Astrocyte of the spinal cord (primary cell): ENCODE data around the gene CCDC180.
"Not testable (repeated sequence)": the region's sequence is repeated elsewhere in the genome, so short reads cannot be mapped to it uniquely, and the experiment has no call there.

Experiments
- DNase-seq: peaks from one replicate; pipeline ENCODE4 v3.0.0; 2011; ENCODE audit warnings: low read depth, low spot score
- H3K4me3 ChIP-seq: 2 replicates; pipeline ENCODE4 v1.5.1; 2011; ENCODE audit warnings: low read depth, mild to moderate bottlenecking, low read length, moderate library complexity
- CTCF ChIP-seq: IDR thresholded peaks from 2 replicates; pipeline ENCODE4 v1.5.1; 2012; ENCODE audit warnings: low read depth, mild to moderate bottlenecking, low read length, inconsistent platforms
- in situ Hi-C: cut with HindIII; loops from 2 replicates; pipeline ENCODE4 v1.10.0; 2017; ENCODE audit warnings: low sequenced_read_pairs

Gene CCDC180

DNA sequence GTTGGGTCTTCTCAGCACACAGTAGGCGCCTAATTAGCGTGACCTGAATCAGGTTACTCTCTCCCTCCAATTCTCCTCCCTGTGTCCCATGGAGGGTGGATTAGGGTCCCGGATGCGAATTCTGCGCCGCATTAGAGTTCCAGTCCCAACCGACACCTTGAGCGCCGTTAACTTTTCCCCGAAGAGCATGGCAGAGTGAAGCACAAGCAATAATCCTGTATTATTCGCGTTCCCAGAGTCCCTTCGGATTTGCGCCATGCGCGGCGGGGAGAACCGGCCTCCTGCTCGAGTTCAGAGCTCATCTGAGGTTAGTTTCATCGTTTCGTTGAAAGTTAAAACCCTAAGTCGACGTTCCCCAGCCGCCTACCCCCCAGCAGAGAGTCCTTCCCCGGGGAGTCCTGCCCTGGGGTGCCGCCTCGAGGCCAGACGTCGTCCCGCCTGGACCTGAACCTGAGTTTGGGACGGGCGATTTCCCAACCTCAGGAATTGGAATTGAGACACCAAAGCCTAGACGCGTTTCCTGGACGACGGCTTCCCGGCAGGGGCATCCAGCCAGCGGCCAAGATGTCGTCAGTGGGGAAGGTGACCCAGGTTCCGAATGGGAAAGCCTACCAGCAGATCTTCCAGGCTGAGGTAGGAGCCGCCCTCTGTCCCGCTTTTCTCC lies at the start of gene CCDC180:
CCDC180 (plus strand) TSS at position 160 of the 664 bp plus-strand sequence; CDS start at position 565, 405 bp downstream.
- peak within 1 kb of the TSS; percentile 32 for H3K4me3 ChIP-seq
- DNase-seq = peak; percentile 8
- no peak for TF ChIP-seq CTCF
- in situ Hi-C loops = no loop called here

- in situ Hi-C loops, H3K4me3 ChIP-seq, DNase-seq: not testable (repeated sequence)
Measured at GRCh38 chr9:97259834-97260514, 47.5 kb upstream of the CCDC180 start.

- DNase-seq = no peak
- no peak overlapping the region for H3K4me3 ChIP-seq
- TF ChIP-seq CTCF = no peak
- in situ Hi-C loops = no loop called here
Measured at GRCh38 chr9:97271292-97271691, 36.2 kb upstream of the CCDC180 start.

GRCh38 chr9:97272072-97272471 lies 35.4 kb upstream of the CCDC180 start:
- in situ Hi-C loops = no loop called here
- DNase-seq = no peak
- TF ChIP-seq CTCF = no peak
- no peak overlapping the region for H3K4me3 ChIP-seq

GRCh38 chr9:97276310-97276852 lies 31.1 kb upstream of the CCDC180 start:
- DNase-seq = no peak

GRCh38 chr9:97277953-97278352 lies 29.5 kb upstream of the CCDC180 start:
- TF ChIP-seq CTCF = no peak
- in situ Hi-C loops = no loop called here
- no peak overlapping the region for H3K4me3 ChIP-seq
- no peak for DNase-seq

More at GRCh38 chr9:97276310-97276852, 31.1 kb upstream of the CCDC180 start:
- no peak for TF ChIP-seq CTCF
- in situ Hi-C loops = no loop called here
- no peak overlapping the region for H3K4me3 ChIP-seq

- in situ Hi-C loops = no loop called here
- TF ChIP-seq CTCF = no peak
- no peak overlapping the region for H3K4me3 ChIP-seq
- DNase-seq = no peak
Measured at GRCh38 chr9:97280755-97281330, 26.6 kb upstream of the CCDC180 start.
